KMS-11 (cell line): ENCODE results near the gene FHOD3.

Experiments
- H2AFZ ChIP-seq: fragments of 200-600 bp; sonication (generic); 2 replicates; pipeline ENCODE4 v1.6.1; 2016; ENCODE audit warnings: antibody characterized with exemption, mixed run types, low read depth
- H3K27ac ChIP-seq: fragments of 200-600 bp; sonication (generic); 2 replicates; pipeline ENCODE4 v1.6.1; 2016; ENCODE audit warnings: mild to moderate bottlenecking, mixed run types
- H3K27me3 ChIP-seq: fragments of 200-600 bp; sonication (generic); 2 replicates; pipeline ENCODE4 v1.6.1; 2017; ENCODE audit warnings: mild to moderate bottlenecking, low read depth, mixed run types, moderate library complexity; ENCODE audit not compliant: insufficient read depth
- H3K36me3 ChIP-seq: fragments of 200-600 bp; sonication (generic); 2 replicates; pipeline ENCODE4 v1.6.1; 2017; ENCODE audit warnings: mild to moderate bottlenecking, mixed run types; ENCODE audit not compliant: insufficient read depth
- H3K4me1 ChIP-seq: fragments of 200-600 bp; sonication (generic); 2 replicates; pipeline ENCODE4 v1.6.1; 2016; ENCODE audit warnings: mild to moderate bottlenecking, low read depth, mixed run types; ENCODE audit not compliant: poor library complexity, severe bottlenecking
- H3K4me2 ChIP-seq: fragments of 200-600 bp; sonication (generic); 2 replicates; pipeline ENCODE4 v1.7.0; 2016; ENCODE audit warnings: mild to moderate bottlenecking, mixed run types
- H3K4me3 ChIP-seq: fragments of 200-600 bp; sonication (generic); IDR thresholded peaks from 2 replicates; pipeline ENCODE4 v1.6.1; 2017; ENCODE audit warnings: low read depth, low read length, mixed read lengths; ENCODE audit not compliant: insufficient read depth
- H3K79me2 ChIP-seq: fragments of 200-600 bp; sonication (generic); 2 replicates; pipeline ENCODE4 v1.6.1; 2016; ENCODE audit warnings: low read depth, mixed run types; ENCODE audit not compliant: insufficient read depth
- H3K9ac ChIP-seq: fragments of 200-600 bp; sonication (generic); 2 replicates; pipeline ENCODE4 v1.6.1; 2016; ENCODE audit warnings: mild to moderate bottlenecking, mixed run types
- H4K20me1 ChIP-seq: fragments of 200-600 bp; sonication (generic); 2 replicates; pipeline ENCODE4 v1.6.1; 2016; ENCODE audit warnings: mild to moderate bottlenecking, mixed run types; ENCODE audit not compliant: insufficient read depth
- CTCF ChIP-seq: fragments of 200-600 bp; sonication (generic); conservative IDR thresholded peaks from 2 replicates; pipeline ENCODE4 v1.6.1; 2017; ENCODE audit warnings: low read depth, mild to moderate bottlenecking, antibody characterized with exemption, low read length, moderate library complexity, mixed read lengths

FHOD3 gene

GRCh38 chr18:36819621-36820020, 522.1 kb downstream of the FHOD3 start:
- Histone ChIP-seq H3K36me3 (no peaks in the 10 kb centered on the region; the same call in 1 of the 2 replicates), H3K9ac (no peak overlapping the region), H3K79me2 (peaks cover 3% of the 10 kb centered on the region; the same call in 1 of the 2 replicates), H3K4me3 (no peak overlapping the region), H4K20me1 (no peaks in the 10 kb centered on the region), H2AFZ (no peak overlapping the region), H3K27me3 (no peaks in the 10 kb centered on the region), H3K4me1 (peaks cover 10% of the 10 kb centered on the region), H3K27ac (no peak overlapping the region), H3K4me2 (no peak overlapping the region)
- TF ChIP-seq CTCF: no peak

GRCh38 chr18:36821681-36822080, 524.2 kb downstream of the FHOD3 start:
- TF ChIP-seq CTCF: no peak
- no peaks in the 10 kb centered on the region for H3K27me3 ChIP-seq

GRCh38 chr18:36825526-36825925, 528.0 kb downstream of the FHOD3 start:
- Histone ChIP-seq H3K9ac (no peak overlapping the region), H3K79me2 (peaks cover 32% of the 10 kb centered on the region), H3K4me3 (no peak overlapping the region), H3K4me2 (no peak overlapping the region), H3K27me3 (no peaks in the 10 kb centered on the region), H2AFZ (no peak overlapping the region), H3K27ac (no peak overlapping the region), H4K20me1 (no peaks in the 10 kb centered on the region), H3K4me1 (peaks cover 35% of the 10 kb centered on the region), H3K36me3 (no peaks in the 10 kb centered on the region)
- TF ChIP-seq CTCF: no peak

More at GRCh38 chr18:36821681-36822080, 524.2 kb downstream of the FHOD3 start:
- Histone ChIP-seq H3K36me3 (no peaks in the 10 kb centered on the region; the same call in 1 of the 2 replicates), H2AFZ (no peak overlapping the region), H3K27ac (no peak overlapping the region), H3K79me2 (peaks cover 16% of the 10 kb centered on the region; the same call in 1 of the 2 replicates), H4K20me1 (no peaks in the 10 kb centered on the region), H3K4me1 (peaks cover 19% of the 10 kb centered on the region), H3K9ac (no peak overlapping the region), H3K4me3 (no peak overlapping the region), H3K4me2 (no peak overlapping the region)

GRCh38 chr18:36826556-36826955, 529.0 kb downstream of the FHOD3 start:
- Histone ChIP-seq H3K4me1 (peaks cover 43% of the 10 kb centered on the region), H2AFZ (no peak overlapping the region), H3K4me2 (no peak overlapping the region), H3K36me3 (no peaks in the 10 kb centered on the region), H3K9ac (no peak overlapping the region), H3K27me3 (no peaks in the 10 kb centered on the region), H3K27ac (no peak overlapping the region), H3K4me3 (no peak overlapping the region), H3K79me2 (peaks cover 32% of the 10 kb centered on the region), H4K20me1 (no peaks in the 10 kb centered on the region)
- TF ChIP-seq CTCF: no peak
